HepG2 (cell line): ENCODE measurements around the gene ZCRB1. TPM values are rescaled to one million over a fixed set of nuclear protein-coding genes. Genes with fewer than 3 reads are reported as not detected.

Experiments used
- ATAC-seq: fragments of 200-7000 bp; cut with Tn5 transposase; 3 replicates; pipeline ENCODE4 v1.9.1; 2020; ENCODE audit warnings: mild to moderate bottlenecking, moderate library complexity
- BruUV-seq: library from RNA; stranded (reverse); fragments of 400-500 nt; replicated peaks from 2 replicates; lab custom pipeline; 2021; lab: Mats Ljungman, UMichigan
- CTCF ChIA-PET: fragments of 300-600 bp; formaldehyde crosslinking; extraction: SDS; loops from one replicate; lab custom pipeline; 2021; ENCODE audit warnings: low total read pairs, inconsistent platforms, low intra/inter-chr PET ratio; lab: Yijun Ruan, JAX
- POLR2A ChIA-PET: fragments of 350-600 bp; sonication (Branson Sonifier 250); formaldehyde crosslinking; loops from one replicate; lab custom pipeline; 2020; ENCODE audit warnings: antibody characterized with exemption, inconsistent platforms; lab: Yijun Ruan, JAX
- DNase-seq: peaks from one replicate; pipeline ENCODE4 v3.0.0-alpha.2; 2015; ENCODE audit warnings: low spot score
- FAIRE-seq: peaks from 3 replicates; lab custom pipeline; 2011; peaks lifted over from hg19 to GRCh38; lab: Jason Lieb, UNC
- H2AFZ ChIP-seq: one replicate; pipeline ENCODE4 v1.6.1; 2011; ENCODE audit warnings: low read length, inconsistent platforms
- H3K27ac ChIP-seq: fragments of 300-600 bp; 3 replicates; pipeline ENCODE4 v1.8.0; 2011; ENCODE audit warnings: mixed run types, mild to moderate bottlenecking, mixed read lengths, low read length, inconsistent platforms; ENCODE audit not compliant: insufficient read depth; ENCODE audit errors: extremely low read length
- H3K27me3 ChIP-seq, 2 experiments: fragments of 200-600 bp in 1 of 2; 2 replicates in 1 of 2; 3 replicates in 1 of 2; pipeline versions ENCODE4 v1.6.0 to v1.8.0; 2011; ENCODE audit warnings: low read length in 2 of 2, mild to moderate bottlenecking in 2 of 2, moderate library complexity in 2 of 2, inconsistent platforms in 1 of 2; ENCODE audit not compliant: insufficient read depth in 2 of 2, control insufficient read depth in 1 of 2
- H3K36me3 ChIP-seq, 2 experiments: fragments of 200-600 bp in 1 of 2; replicated peaks in 1 of 2; 2 replicates in 1 of 2; 3 replicates in 1 of 2; pipeline versions ENCODE4 v1.5.1 to v1.8.0; 2011; ENCODE audit warnings: low read length in 2 of 2, inconsistent platforms in 1 of 2; ENCODE audit not compliant: insufficient read depth in 2 of 2, control insufficient read depth in 1 of 2
- H3K4me1 ChIP-seq: 2 replicates; pipeline ENCODE4 v1.5.1; 2012; ENCODE audit warnings: low read length, inconsistent platforms; ENCODE audit not compliant: insufficient read depth
- H3K4me2 ChIP-seq: 2 replicates; pipeline ENCODE4 v1.6.0; 2011; ENCODE audit warnings: low read depth, low read length, inconsistent platforms
- H3K4me3 ChIP-seq, 3 experiments: fragments of 200-600 bp in 1 of 3; sonication (generic), shearing (Covaris generic) in 1 of 3; replicated peaks in 1 of 3; 2 replicates each; pipeline ENCODE4 v1.5.1; 2011 to 2016; ENCODE audit warnings: low read length in 3 of 3, inconsistent platforms in 2 of 3, low read depth in 2 of 3, mild to moderate bottlenecking in 2 of 3, control low read depth in 1 of 3, mixed read lengths in 1 of 3; ENCODE audit not compliant: insufficient read depth in 1 of 3
- H3K79me2 ChIP-seq: one replicate; pipeline ENCODE4 v1.6.1; 2011; ENCODE audit warnings: low read length, inconsistent platforms; ENCODE audit not compliant: insufficient read depth
- H3K9ac ChIP-seq: 2 replicates; pipeline ENCODE4 v1.6.0; 2011; ENCODE audit warnings: mild to moderate bottlenecking, low read depth, low read length, inconsistent platforms; ENCODE audit not compliant: insufficient read depth
- H3K9me3 ChIP-seq: 2 replicates; pipeline ENCODE4 v1.5.1; 2012; ENCODE audit warnings: mild to moderate bottlenecking, low read length
- H4K20me1 ChIP-seq: 2 replicates; pipeline ENCODE4 v1.6.0; 2011; ENCODE audit warnings: inconsistent platforms, mild to moderate bottlenecking, low read length, moderate library complexity; ENCODE audit not compliant: insufficient read depth
- CTCF ChIP-seq: sonication (generic); formaldehyde crosslinking; IDR thresholded peaks from 2 replicates; pipeline ENCODE4 v1.5.0; 2020; ENCODE audit warnings: mild to moderate bottlenecking, missing genetic modification reagents, moderate library complexity
- GABPA ChIP-seq, 2 experiments: IDR thresholded peaks; 2 replicates each; pipeline ENCODE4 v1.6.1; 2011 to 2016; ENCODE audit warnings: low read depth in 2 of 2, low read length in 1 of 2, missing biosample characterization in 1 of 2, missing genetic modification characterization in 1 of 2
- HOMEZ ChIP-seq: IDR thresholded peaks from 2 replicates; pipeline ENCODE4 v1.6.1; 2016; ENCODE audit warnings: low read depth
- JUNB ChIP-seq: sonication (generic); formaldehyde crosslinking; IDR thresholded peaks from 2 replicates; pipeline ENCODE4 v1.8.0; 2022; ENCODE audit warnings: missing genetic modification reagents, mild to moderate bottlenecking, borderline replicate concordance
- SIX1 ChIP-seq: sonication (generic); formaldehyde crosslinking; IDR thresholded peaks from 2 replicates; pipeline ENCODE4 v1.4.0; 2020; ENCODE audit warnings: missing genetic modification reagents, borderline replicate concordance
- STAG1 ChIP-seq: sonication (generic); formaldehyde crosslinking; IDR thresholded peaks from 2 replicates; pipeline ENCODE4 v1.4.0; 2020; ENCODE audit warnings: missing genetic modification reagents
- ZNF891 ChIP-seq: sonication (generic); formaldehyde crosslinking; IDR thresholded peaks from 2 replicates; pipeline ENCODE4 v1.5.0; 2020; ENCODE audit warnings: mild to moderate bottlenecking, missing genetic modification reagents
- ZSCAN31 ChIP-seq: sonication (generic); formaldehyde crosslinking; IDR thresholded peaks from 2 replicates; pipeline ENCODE4 v1.5.0; 2020; ENCODE audit warnings: low read depth, mild to moderate bottlenecking, missing genetic modification reagents
- WGBS: methylation state at CpG from one replicate; pipeline ENCODE4 v1.1.6; 2017; ENCODE audit warnings: low lambda C conversion rate; 5-methylcytosine and 5-hydroxymethylcytosine counted together
- in situ Hi-C: cut with HindIII; loops from 2 replicates; pipeline ENCODE4 v1.10.0; 2017; ENCODE audit warnings: low pct_unique_long_range_greater_than_20kb; ENCODE audit not compliant: extremely low pct_ligation_motif_present
- intact Hi-C: fragments of 100-400 bp; cut with micrococcal nuclease; formaldehyde crosslinking; loops from one replicate; pipeline ENCODE4 v1.10.0; 2022; ENCODE audit not compliant: unreplicated experiment
- polyA plus RNA-seq, 8 experiments: library from polyadenylated mRNA; depleted of rRNA in 3 of 8; stranded (reverse) in 7 of 8; unstranded in 1 of 8; fragments of >200 nt; fragmentation: Illumina TruSeq in 4 of 8; extraction: Trizol in 4 of 8; gene quantifications; 2 replicates each; pipeline versions ENCODE4 v1.2.1 to v1.2.3, GENCODE V29; 2011 to 2016; ENCODE audit warnings: low read depth in 4 of 8, missing spikeins in 1 of 8, mixed read lengths in 1 of 8; ENCODE audit not compliant: insufficient read depth in 1 of 8
- total RNA-seq, 5 experiments: library from RNA; depleted of rRNA; stranded (reverse); fragments of >200 nt; fragmentation: Illumina TruSeq; extraction: Trizol; gene quantifications; 2 replicates each; pipeline ENCODE4 v1.2.3, GENCODE V29; 2016; ENCODE audit warnings: low read depth in 1 of 5
- TF ChIP-seq, protein P1 (sequence below): sonication (generic); formaldehyde crosslinking; conservative IDR thresholded peaks from 2 replicates; pipeline ENCODE4 v1.5.0; 2020; ENCODE audit warnings: missing genetic modification reagents

ZCRB1 gene
- total and polyA plus RNA-seq, 2 of the 13 experiments (the other 11 are each of a cell fraction or from before 2014, with no cell fraction given), result 43.5 to 49.8 TPM

GRCh38 chr12:42296503-42297109 lies 29.3 kb downstream of the ZCRB1 start:
- no peaks in the 10 kb centered on the region for H3K36me3 ChIP-seq
- no peaks in the 10 kb centered on the region for H3K9me3 ChIP-seq
- peaks cover 8% of the 10 kb centered on the region; the same call in 1 of the 2 replicates for H3K4me1 ChIP-seq
- H3K27me3 ChIP-seq, result no peaks in the 10 kb centered on the region; a peak in 1 of 5 replicates
- H4K20me1 ChIP-seq, result no peaks in the 10 kb centered on the region
- ATAC-seq, result peak; percentile 57; the same call in 2 of the 3 replicates
- ChIA-PET POLR2A (no interaction called here), CTCF (no interaction called here)
- no peak overlapping the region for H2AFZ ChIP-seq
- no peak overlapping the region for H3K4me3 ChIP-seq
- intact Hi-C loops, result loop anchor here (1.0 kb wide), 1 partner anchor 76 kb away; no protein-coding TSS in a partner anchor
- peak; percentile 50 for DNase-seq
- no peak for FAIRE-seq
- H3K79me2 ChIP-seq, result no peaks in the 10 kb centered on the region
- in situ Hi-C loops, result no loop called here
- no peak overlapping the region for H3K4me2 ChIP-seq
- BruUV-seq, result no TSS peak
- TF ChIP-seq ZNF891 (CRISPR knock-in tag) (no peak), SIX1 (no peak), CTCF (CRISPR knock-in tag) (peak; percentile 62), HOMEZ (CRISPR knock-in tag) (no peak), JUNB (no peak), STAG1 (peak; percentile 42), ZSCAN31 (CRISPR knock-in tag) (no peak), GABPA (IDR thresholded peaks at IDR 0.05; ENCODE audit: low read depth, low read length) (no peak), GABPA (CRISPR knock-in tag; IDR thresholded peaks at IDR 0.05; ENCODE audit: low read depth) (peak; percentile 56)
- TF ChIP-seq, protein P1, sequence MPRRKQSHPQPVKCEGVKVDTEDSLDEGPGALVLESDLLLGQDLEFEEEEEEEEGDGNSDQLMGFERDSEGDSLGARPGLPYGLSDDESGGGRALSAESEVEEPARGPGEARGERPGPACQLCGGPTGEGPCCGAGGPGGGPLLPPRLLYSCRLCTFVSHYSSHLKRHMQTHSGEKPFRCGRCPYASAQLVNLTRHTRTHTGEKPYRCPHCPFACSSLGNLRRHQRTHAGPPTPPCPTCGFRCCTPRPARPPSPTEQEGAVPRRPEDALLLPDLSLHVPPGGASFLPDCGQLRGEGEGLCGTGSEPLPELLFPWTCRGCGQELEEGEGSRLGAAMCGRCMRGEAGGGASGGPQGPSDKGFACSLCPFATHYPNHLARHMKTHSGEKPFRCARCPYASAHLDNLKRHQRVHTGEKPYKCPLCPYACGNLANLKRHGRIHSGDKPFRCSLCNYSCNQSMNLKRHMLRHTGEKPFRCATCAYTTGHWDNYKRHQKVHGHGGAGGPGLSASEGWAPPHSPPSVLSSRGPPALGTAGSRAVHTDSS (CRISPR knock-in tag), result no peak
- H3K9ac ChIP-seq, result no peak overlapping the region
- WGBS, result 45% methylated on average over 5 of the region's 5 CpGs
- no peak overlapping the region for H3K27ac ChIP-seq
